NCI-H1930 (cell line): ENCODE data around the gene S1PR2.
"Not testable (repeated sequence)": the region's sequence is repeated elsewhere in the genome, so short reads cannot be mapped to it uniquely, and the experiment has no call there.

Experiments
- DNase-seq, 2 experiments: peaks; one replicate each; lab custom pipeline; 2025; lab: John Stamatoyannopoulos, UW

The S1PR2 gene

DNA sequence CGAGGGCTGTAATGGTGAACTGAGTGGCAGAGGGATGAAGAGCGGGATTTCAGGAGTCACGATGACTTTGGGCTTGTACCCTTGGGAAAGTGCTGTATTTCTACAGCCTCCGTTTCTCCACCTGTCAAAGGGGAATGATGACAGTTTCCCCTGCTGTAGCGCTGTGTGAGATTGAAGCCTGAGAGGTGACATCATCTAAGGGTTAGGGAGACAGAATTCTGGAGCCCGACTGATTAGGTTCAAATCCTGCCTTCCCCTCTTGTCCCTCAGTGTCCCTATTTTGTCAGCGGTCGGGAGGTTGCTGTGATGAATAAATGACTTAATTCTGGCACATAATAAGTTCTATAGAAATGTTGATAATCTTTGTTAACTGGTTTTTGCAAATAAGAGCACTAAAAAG lies 21.6 kb upstream of the S1PR2 start:
- no peak for DNase-seq

DNA sequence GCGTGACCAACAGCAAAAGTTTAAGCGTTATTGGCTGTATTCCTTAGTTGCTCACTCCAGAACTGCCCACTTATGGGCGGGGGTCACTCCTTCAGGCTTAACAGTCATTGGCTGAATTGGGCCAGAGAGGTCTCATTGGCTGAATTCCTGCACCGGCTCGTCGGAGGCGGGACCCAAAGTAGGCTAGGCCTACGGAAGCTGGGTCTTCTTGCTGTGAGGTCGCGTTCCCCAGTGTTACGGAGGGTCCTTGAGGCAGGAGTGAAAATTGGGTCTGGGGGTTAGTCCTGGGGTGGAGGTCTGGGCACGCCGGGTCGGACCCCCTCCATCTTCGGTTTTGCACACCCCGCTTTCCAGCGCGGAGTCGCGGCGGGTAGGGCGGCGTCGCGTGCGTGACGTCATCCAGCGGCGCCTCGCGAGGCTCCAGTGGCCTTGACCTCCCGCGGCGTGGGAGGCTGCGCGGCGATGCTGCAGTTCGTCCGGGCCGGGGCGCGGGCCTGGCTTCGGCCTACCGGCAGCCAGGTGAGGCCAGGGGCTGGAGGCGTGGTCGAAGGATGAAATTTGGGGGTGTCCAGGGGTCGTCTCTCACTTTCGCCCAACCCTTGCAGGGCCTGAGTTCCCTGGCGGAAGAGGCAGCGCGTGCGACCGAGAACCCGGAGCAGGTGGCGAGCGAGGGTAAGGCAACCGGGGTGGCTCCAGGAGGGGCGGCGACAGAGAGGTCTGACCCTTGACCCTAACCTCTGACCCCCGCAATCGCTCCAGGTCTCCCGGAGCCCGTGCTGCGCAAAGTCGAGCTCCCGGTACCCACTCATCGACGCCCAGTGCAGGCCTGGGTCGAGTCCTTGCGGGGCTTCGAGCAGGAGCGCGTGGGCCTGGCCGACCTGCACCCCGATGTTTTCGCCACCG lies 20.9 kb upstream of the S1PR2 start, which contains the start of gene MRPL4:
Gene MRPL4, plus strand, starts transcription at position 423 of the 903 bp plus-strand sequence. Its CDS starts 40 bp downstream, at position 463.
- peak; percentile 87 to 92 for DNase-seq

DNA sequence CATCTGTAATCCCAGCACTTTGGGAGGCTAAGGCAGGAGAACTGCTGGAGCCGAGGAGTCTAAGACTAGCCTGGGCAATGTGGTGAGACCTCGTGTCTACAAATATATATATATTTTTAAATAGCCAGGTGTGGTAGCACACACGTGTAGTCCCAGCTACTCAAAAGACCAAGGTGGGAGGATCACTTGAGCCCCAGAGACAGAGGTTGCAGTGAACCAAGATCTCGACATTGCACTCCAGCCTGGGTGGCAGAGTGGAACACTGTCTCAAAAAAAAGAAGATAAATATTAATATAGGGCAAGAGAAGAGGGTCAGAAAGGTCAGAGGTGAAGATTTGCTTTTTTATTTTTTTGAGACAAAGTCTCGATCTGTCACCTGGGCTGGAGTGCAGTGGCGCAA lies 15.4 kb upstream of the S1PR2 start:
- DNase-seq, result no peak

DNA sequence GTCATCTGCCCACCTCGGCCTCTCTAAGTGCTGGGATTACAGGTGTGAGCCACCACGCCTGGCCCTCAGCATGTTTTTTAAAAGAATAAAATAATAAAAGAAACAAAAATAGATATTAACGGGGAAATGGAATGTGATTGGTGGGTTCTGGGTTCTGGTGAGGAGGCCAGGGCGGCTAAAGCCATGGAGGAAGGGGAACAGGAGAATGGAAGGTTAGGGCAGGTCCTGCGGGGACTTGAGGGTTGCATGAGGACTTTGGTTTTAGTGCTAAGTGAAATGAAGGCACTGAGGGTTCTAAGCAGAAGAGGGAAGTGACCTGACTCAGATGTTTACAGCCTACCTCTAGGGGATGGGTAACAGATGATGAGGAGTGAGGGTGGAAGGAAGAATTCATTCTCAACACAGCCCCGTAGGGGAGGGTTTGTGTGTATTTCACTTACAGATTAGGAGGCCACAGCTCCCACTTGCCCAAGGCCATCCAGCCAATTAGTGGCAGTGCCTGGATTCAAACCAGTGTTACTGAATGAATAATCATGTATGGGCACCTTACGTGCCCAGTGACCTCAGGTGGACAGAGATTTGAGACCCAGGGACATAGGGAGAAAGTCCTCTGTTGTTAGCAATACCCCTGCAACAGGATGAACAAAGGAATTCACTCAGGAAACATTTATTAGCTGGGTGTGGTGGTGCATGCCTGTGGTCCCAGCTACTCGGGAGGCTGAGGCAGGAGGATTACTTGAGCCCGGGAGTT lies 14.2 kb upstream of the S1PR2 start:
- DNase-seq, result no peak

DNA sequence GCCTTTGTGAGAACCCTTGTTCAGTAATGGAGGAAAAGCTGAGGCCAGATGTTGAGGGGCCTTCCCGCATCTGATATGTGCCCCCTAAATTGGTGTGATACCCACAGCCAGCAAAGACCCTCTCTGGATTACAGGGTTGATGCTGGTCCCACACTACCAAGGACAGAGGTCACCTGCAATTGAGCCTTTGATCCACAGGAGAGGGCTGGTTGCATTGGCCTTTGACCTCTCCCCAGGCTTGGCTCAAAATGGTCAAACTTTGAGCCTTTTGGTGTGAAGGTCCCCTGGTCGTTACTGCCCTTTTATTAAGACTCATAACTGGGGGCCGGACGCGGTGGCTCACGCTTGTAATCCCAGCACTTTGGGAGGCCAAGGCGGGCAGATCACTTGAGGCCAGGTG lies 12.5 kb upstream of the S1PR2 start:
- DNase-seq, result no peak

DNA sequence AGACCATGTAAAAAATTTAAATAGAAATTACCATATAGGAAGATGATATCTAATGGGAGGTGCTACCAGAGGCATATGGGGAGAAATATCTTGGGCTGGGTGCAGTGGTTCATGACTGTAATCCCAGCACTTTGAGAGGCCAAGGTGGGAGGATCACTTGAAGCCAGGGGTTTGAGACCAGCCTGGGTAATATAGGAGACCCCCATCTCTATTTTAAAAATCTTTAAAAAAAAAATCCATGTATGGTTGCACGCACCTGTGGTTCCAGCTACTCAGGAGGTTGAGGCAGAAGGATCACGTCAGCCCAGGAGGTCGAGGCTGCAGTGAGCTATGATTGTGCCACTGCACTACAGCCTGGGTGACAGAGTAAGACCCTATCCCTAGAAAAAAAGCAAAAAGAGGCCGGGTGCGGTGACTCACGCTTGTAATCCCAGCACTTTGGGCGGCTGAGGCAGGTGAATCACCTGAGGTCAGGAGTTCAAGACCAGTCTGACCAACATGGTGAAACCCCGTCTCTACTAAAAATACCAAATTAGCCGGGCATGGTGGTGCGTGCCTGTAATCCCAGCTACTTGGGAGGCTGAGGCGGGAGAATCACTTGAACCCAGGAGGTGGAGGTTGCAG lies 10.8 kb upstream of the S1PR2 start:
- DNase-seq, result not testable (repeated sequence)

DNA sequence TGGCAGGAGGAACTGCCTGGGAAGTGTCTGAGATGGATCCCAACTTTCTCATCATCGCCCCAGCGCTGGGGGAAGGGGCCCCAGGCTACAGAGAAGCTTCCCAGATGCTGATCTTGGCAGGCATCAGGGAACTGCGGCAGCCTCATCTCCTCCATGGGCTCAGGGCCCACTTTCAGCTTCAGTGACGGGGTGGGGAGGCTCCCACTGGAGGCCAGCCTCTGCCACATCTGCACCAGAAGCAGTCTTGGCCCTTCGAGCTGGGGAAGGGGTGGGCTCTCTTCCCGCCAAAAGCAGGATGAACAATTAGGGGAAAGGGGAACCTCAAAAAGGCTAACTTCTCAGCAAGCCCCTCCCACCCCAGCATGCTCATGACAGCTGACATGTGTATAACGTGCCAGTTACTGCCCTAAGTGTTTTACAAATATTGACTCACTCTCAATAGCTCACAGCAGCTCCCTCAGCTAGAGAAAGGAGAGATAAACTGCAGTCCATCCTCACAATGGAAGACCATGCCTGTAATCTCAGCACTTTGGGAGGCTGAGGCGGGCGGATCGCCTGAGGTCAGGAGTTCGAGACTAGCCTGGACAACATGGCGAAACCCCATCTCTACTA lies 7.1 kb upstream of the S1PR2 start:
- DNase-seq, result peak; percentile 66 to 76

DNA sequence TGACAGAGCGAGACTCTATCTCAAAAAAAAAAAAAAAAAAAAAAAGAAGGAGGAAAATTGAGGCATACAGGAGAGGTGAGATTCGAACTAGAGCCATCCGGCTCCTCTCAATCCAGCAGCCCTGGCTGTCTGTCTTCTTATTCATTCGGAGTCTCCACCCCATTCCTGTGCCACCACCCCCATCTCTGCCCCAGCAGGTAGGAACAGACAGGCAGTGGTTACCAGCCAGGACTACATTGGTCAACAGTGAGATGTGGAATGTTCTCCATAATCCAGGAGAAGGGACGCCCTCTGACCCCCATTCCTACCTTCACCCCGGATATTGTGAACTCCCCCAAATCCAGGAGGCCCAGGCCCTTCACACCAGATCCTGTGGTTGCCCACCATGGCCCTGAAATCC lies 6.6 kb upstream of the S1PR2 start:
- DNase-seq, result no peak

DNA sequence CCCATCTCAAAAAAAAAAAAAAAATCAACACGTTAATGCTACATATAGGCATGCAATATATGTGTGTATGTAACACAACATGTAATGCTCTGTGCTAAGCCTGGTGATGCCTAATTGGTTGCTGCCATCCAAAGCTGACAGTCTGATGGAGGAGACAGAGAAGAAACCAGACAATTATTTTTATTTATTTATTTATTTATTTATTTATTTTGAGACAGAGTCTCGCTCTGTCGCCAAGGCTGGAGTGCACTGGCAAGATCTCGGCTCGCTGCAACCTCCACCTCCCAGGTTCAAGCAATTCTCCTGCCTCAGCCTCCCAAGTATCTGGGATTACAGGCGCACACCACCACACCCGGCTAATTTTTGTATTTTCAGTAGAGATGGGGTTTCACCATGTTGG lies 4.3 kb upstream of the S1PR2 start:
- DNase-seq, result not testable (repeated sequence)

DNA sequence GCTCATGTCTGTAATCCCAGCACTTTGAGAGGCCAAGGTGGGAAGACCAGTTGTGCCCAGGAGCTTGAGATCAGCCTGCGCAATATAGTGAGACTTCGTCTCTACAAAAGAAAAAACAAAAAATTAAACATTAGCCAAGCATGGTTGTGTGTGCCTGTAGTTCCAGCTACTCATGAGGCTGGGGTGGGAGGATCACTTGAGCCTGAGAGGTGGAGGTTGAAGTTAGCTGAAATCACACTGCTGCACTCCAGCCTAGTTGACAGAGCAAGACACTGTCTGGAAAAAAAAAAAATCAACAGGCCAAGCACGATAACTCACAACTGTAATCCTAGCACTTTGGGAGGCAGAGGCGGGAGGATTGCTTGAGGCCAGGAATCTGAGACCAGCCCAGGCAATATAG lies 3.9 kb upstream of the S1PR2 start:
- DNase-seq, result no peak

DNA sequence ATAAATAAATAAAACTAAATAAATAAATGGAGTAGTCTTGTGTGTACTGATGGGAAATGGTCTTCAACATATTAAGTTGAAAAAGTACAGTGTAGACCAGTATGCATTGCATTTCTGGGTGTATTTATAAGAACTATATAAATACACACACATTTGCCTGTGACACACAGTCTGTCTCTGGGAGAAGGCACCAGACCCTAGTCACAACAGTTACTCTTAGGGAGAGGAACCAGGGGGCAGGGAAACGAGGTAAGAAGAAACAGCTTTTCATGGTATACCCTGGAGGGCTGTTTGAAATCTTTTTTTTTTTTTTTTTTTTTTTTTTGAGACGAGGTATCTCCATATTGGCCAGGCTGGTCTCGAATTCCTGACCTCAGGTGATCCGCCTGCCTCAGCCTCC lies 2.8 kb upstream of the S1PR2 start:
- DNase-seq, result no peak

DNA sequence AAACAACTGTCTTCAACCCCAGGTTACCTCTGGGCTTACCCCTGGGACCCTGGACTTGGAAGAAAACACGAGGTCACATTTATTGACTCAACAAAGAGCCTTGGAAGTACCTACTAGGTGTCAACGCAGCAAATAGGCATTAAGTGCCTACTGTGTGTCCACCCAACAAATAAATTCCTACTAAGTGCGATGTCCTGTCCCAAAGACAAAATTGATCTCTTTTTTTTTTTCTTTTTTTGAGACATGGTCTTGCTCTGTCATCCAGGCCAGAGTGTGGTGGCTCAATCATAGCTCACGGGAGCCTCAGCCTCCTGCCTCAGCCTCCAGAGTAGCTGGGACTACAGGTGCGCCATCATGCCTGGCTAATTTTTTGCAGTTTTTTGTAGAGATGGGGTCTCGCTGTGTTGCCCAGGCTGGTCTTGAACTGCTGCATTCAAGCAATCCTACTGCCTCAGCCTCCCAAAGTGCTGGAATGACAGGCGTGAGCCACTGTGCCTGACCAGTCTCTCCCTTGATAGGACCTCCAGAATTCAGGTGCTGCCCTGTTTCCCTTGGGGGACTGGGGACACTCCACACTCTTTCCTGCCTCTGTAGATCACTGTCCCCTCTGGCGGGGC lies 589 bp upstream of the S1PR2 start:
- no peak for DNase-seq

DNA sequence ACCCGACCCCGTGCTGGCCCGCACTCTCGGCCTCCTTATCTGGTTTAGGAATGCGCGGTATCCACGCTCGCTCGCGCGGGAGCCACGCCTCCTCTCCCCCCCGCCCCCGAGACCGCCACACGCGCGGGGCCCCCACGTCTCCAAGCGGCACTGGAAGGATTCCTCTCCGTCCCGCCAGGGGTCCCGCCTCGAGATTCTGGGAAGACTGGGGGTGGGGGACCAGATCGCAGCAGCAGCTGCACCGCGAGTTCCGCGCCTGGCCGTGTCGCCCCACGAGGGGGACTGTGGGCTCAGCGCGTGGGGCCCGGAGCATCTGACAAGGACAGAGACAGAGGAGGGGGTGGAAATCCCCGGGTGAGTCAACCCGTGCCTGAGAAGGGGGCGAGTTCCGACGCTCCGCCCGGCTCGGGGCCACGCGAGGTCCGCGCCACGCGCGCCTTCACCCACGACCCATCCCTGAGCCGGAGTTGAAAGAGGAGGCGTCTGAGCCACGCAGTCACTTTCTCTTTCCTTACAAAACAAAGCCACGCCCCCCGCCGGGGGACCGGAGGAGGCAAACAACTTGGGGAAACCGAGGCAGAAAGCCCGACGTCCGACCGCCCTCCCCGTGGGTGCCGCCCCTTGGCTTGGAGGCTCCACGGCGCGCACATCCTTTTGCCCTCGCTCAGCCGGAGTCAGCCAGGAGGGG lies 814 bp downstream of the S1PR2 start:
- DNase-seq, result peak in 1 of 2 experiments; percentile 38

DNA sequence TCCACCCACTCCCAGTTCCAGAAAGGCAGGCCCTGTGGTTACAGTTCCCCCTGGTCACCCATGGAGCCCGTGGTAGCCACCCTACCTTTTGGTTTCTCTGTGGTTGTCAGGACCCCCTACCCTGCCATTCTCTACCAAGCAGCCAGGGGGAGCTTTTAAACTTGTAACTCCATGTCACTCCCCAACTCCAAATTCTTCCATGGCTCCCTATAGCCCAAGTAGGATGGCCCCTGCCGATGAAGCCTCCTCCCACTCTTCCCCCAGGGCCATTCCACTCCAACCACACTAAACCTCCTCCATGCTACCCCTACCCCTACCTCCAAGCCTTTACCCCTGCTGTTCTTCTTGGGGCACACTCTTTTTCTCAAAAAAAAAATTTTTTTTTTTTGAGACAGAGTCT lies 2.2 kb downstream of the S1PR2 start:
- no peak for DNase-seq

DNA sequence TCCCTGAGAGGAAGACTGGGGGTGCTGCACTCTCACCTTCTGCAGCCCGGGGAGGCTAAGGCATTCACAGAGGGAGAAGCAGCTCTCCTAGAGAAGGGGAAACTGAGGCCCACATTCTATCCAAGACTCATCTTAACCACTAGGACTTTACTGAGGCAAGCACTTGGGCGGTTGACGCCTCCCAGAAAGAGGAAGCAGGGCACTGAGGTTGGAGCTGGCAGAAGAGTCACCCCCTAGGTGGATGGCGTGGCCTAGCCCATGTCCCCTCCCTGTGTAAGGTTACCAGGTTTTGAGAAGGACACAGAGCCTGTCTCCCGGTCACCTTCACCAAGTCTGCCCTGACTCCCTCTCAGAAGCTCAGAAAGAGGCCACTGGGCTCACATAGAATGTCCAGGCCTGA lies 2.7 kb downstream of the S1PR2 start:
- no peak for DNase-seq

DNA sequence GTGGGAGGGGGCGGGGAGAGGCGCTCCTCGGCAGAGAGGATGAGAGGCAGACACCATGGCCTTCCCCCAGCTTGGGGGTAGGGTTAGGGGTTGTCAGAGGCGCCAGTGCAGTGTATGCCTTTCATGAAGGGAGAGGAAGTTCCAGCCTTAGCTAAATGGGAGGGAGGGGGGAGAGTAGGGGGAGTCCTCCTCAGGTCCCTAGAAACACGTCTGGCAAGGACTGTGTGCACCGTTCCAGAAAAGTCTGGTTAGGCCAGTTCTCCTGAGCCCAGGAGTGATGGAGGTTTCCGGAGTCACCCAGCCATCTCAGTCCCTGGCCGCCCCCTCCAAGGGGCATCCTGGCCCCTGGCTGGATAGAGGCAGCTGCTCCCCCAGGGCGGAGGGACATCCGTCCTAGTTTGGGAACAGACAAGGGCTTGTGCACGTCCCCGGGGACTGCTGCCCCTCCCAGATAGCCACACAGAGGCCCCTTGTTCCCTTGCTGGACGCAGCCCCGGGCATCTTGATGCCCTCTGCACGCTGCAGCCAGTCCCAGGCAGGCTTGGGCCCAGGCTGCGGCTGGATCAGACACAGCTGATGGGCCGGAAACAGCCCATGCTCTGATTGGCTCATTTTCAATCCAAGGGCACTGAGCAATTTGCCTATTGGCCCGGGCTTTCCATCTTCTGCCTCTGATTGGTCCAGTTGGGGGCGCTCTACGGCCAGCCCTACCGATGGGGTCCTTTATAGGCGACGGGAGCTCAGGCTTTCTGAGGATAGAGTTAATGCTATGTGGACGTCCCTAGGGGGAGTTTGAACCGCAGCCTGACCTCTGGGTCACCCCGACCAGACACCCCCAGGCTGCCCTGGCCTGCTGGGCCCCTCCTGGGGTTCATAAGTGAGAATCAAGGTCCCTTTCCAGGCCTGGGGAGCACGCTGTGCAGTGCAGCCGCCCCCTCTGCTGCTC lies 3.8 kb downstream of the S1PR2 start:
- DNase-seq, result no peak

DNA sequence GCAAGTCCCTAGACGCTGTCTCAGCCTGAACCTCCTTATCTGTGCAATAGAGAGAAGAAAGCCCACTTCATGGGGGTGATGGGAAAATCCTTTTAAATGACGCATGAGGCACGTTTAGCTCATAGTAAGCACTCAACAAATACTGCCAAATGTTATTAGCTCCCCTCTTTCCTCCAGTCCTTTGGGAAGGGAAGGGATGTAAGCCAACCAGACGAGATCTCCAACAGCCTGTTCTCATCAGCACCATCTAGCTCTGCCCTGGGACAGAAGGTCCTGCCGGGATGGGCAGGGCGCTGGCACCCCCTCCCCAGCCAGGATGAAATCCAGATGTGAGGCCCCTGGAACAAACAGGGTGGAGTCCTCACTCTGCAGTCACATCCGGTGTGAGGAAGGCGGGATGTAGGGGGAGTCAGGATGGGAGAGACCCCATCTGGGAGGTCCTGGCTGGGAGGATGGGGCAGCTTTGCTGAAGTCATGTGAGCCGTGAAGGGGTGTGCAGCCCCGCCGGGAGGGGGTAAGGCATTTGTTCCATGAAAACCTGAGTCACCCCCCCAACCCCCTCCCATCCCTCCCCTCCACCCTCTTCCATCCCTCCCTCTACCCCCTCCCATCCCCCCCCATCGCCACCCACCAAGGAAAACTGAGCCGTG lies 4.6 kb downstream of the S1PR2 start:
- DNase-seq, result no peak

DNA sequence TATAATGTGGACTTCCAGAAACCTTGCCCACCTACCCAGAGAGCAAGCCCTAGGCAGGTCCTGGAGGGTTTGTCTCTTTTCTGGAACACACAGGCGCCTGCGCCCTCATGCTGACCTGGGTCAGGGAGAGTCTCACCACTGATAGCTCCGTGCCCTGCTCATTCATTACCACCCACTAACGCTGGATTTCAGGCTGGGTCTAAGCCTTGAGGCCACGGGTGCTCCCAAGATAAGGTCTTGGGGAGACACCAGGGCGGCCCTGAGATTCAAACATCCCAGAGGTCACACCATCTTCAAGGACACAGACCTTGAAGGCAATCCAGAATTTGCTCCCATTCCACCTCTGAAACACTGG lies 5.1 kb downstream of the S1PR2 start:
- DNase-seq, result no peak

DNA sequence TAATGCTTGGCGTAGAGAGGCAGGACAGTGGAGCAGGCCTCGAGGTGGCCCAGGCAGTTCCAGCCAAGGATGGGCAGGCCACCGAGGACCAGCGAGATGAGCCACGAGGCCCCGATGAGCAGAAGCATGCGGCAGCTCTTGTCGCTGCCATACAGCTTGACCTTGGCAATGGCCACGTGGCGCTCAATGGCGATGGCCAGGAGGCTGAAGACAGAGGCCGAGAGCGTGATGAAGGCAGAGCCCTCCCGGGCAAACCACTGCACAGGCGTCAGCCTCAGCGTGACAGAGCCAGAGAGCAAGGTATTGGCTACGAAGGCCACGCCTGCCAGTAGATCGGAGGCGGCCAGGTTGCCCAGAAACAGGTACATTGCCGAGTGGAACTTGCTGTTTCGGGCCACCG lies 6.8 kb downstream of the S1PR2 start:
- no peak for DNase-seq
